HAP-1 (cell line): ENCODE measurements around the gene MARCHF11.

Source experiments
- DNase-seq, 2 experiments: peaks; one replicate each; pipeline ENCODE4 v3.0.0-alpha.2; 2016 to 2020; ENCODE audit warnings: low spot score in 2 of 2
- H3K27me3 ChIP-seq: fragments of 250-450 bp; sonication (Bioruptor Pico); 2 replicates; pipeline ENCODE4 v1.5.1; 2020; ENCODE audit warnings: low read depth, mild to moderate bottlenecking, moderate library complexity
- H3K36me3 ChIP-seq: fragments of 250-450 bp; sonication (Bioruptor Pico); replicated peaks from 2 replicates; pipeline ENCODE4 v1.5.1; 2020; ENCODE audit warnings: mild to moderate bottlenecking
- H3K4me1 ChIP-seq: fragments of 250-450 bp; sonication (Bioruptor Pico); 2 replicates; pipeline ENCODE4 v1.5.1; 2020; ENCODE audit warnings: mild to moderate bottlenecking
- H3K4me3 ChIP-seq: fragments of 250-450 bp; sonication (Bioruptor Pico); 2 replicates; pipeline ENCODE4 v1.5.1; 2020; ENCODE audit warnings: mild to moderate bottlenecking, moderate library complexity
- H3K9me3 ChIP-seq: fragments of 250-450 bp; sonication (Bioruptor Pico); 2 replicates; pipeline ENCODE4 v1.5.1; 2020; ENCODE audit warnings: mild to moderate bottlenecking, moderate library complexity
- in situ Hi-C: fragments of 300-500 bp; cut with MboI; formaldehyde crosslinking; loops from 3 replicates; pipeline ENCODE4 v1.14.3; 2020; ENCODE audit warnings: low sequenced_read_pairs, inconsistent platforms, mixed read lengths

Gene MARCHF11

GRCh38 chr5:16144416-16144815 lies 35.2 kb downstream of the MARCHF11 start:
- no peak overlapping the region for H3K4me3 ChIP-seq
- DNase-seq, result no peak
- in situ Hi-C loops, result no loop called here

GRCh38 chr5:16143361-16144049 lies 36.1 kb downstream of the MARCHF11 start:
- Histone ChIP-seq H3K4me3 (no peak overlapping the region), H3K4me1 (no peaks in the 10 kb centered on the region), H3K27me3 (no peaks in the 10 kb centered on the region), H3K9me3 (no peaks in the 10 kb centered on the region), H3K36me3 (no peaks in the 10 kb centered on the region)
- no peak for DNase-seq
- in situ Hi-C loops, result no loop called here

More at GRCh38 chr5:16144416-16144815, 35.2 kb downstream of the MARCHF11 start:
- H3K9me3 ChIP-seq, result no peaks in the 10 kb centered on the region
- no peaks in the 10 kb centered on the region for H3K36me3 ChIP-seq
- H3K27me3 ChIP-seq, result no peaks in the 10 kb centered on the region
- H3K4me1 ChIP-seq, result no peaks in the 10 kb centered on the region

- Histone ChIP-seq H3K9me3 (no peaks in the 10 kb centered on the region), H3K36me3 (no peaks in the 10 kb centered on the region), H3K27me3 (no peaks in the 10 kb centered on the region), H3K4me1 (no peaks in the 10 kb centered on the region), H3K4me3 (no peak overlapping the region)
- in situ Hi-C loops, result no loop called here
- no peak for DNase-seq
These were observed 38.6 kb downstream of the MARCHF11 start for GRCh38 chr5:16140944-16141343.

- no peak for DNase-seq
- in situ Hi-C loops, result no loop called here
- Histone ChIP-seq H3K4me3 (no peak overlapping the region), H3K36me3 (no peaks in the 10 kb centered on the region), H3K9me3 (no peaks in the 10 kb centered on the region), H3K27me3 (no peaks in the 10 kb centered on the region), H3K4me1 (no peaks in the 10 kb centered on the region)
These were observed 39.2 kb downstream of the MARCHF11 start for GRCh38 chr5:16140417-16140816.

GRCh38 chr5:16137177-16137576 lies 42.4 kb downstream of the MARCHF11 start:
- in situ Hi-C loops, result no loop called here
- no peaks in the 10 kb centered on the region for H3K36me3 ChIP-seq
- DNase-seq, result no peak
- no peaks in the 10 kb centered on the region for H3K9me3 ChIP-seq
- no peaks in the 10 kb centered on the region for H3K27me3 ChIP-seq
- H3K4me3 ChIP-seq, result no peak overlapping the region
- no peaks in the 10 kb centered on the region for H3K4me1 ChIP-seq

GRCh38 chr5:16135506-16135905 lies 44.1 kb downstream of the MARCHF11 start:
- Histone ChIP-seq H3K36me3 (no peaks in the 10 kb centered on the region), H3K27me3 (peaks cover 2% of the 10 kb centered on the region; the same call in 1 of the 2 replicates), H3K9me3 (no peaks in the 10 kb centered on the region), H3K4me3 (no peak overlapping the region), H3K4me1 (no peaks in the 10 kb centered on the region)
- in situ Hi-C loops, result no loop called here
- no peak for DNase-seq

GRCh38 chr5:16135003-16135402 lies 44.6 kb downstream of the MARCHF11 start:
- peaks cover 3% of the 10 kb centered on the region; the same call in 1 of the 2 replicates for H3K27me3 ChIP-seq
- no peak overlapping the region for H3K4me3 ChIP-seq
- no peaks in the 10 kb centered on the region for H3K9me3 ChIP-seq
- no peaks in the 10 kb centered on the region for H3K4me1 ChIP-seq
- no peak for DNase-seq
- in situ Hi-C loops, result no loop called here
- H3K36me3 ChIP-seq, result no peaks in the 10 kb centered on the region

GRCh38 chr5:16134204-16134603 lies 45.4 kb downstream of the MARCHF11 start:
- Histone ChIP-seq H3K4me3 (no peak overlapping the region), H3K4me1 (no peaks in the 10 kb centered on the region), H3K27me3 (peaks cover 3% of the 10 kb centered on the region; the same call in 1 of the 2 replicates), H3K9me3 (no peaks in the 10 kb centered on the region), H3K36me3 (no peaks in the 10 kb centered on the region)
- no peak for DNase-seq
- in situ Hi-C loops, result no loop called here

GRCh38 chr5:16131878-16132277 lies 47.7 kb downstream of the MARCHF11 start:
- Histone ChIP-seq H3K4me1 (no peaks in the 10 kb centered on the region), H3K4me3 (no peak overlapping the region), H3K9me3 (no peaks in the 10 kb centered on the region), H3K27me3 (peaks cover 3% of the 10 kb centered on the region; the same call in 1 of the 2 replicates), H3K36me3 (no peaks in the 10 kb centered on the region)
- in situ Hi-C loops, result no loop called here
- no peak for DNase-seq

GRCh38 chr5:16128944-16129343 lies 50.6 kb downstream of the MARCHF11 start:
- no peak for DNase-seq
- in situ Hi-C loops, result no loop called here
- no peaks in the 10 kb centered on the region for H3K9me3 ChIP-seq
- H3K4me1 ChIP-seq, result no peaks in the 10 kb centered on the region
- peaks cover 3% of the 10 kb centered on the region; the same call in 1 of the 2 replicates for H3K27me3 ChIP-seq
- no peak overlapping the region for H3K4me3 ChIP-seq
- no peaks in the 10 kb centered on the region for H3K36me3 ChIP-seq

GRCh38 chr5:16127865-16128544 lies 51.6 kb downstream of the MARCHF11 start:
- in situ Hi-C loops, result no loop called here
- H3K9me3 ChIP-seq, result no peaks in the 10 kb centered on the region
- no peak overlapping the region for H3K4me3 ChIP-seq
- H3K36me3 ChIP-seq, result no peaks in the 10 kb centered on the region
- no peaks in the 10 kb centered on the region for H3K4me1 ChIP-seq
- DNase-seq, result no peak
- H3K27me3 ChIP-seq, result peaks cover 3% of the 10 kb centered on the region; the same call in 1 of the 2 replicates

GRCh38 chr5:16120579-16120978 lies 59.0 kb downstream of the MARCHF11 start:
- H3K36me3 ChIP-seq, result no peaks in the 10 kb centered on the region
- no peaks in the 10 kb centered on the region for H3K9me3 ChIP-seq
- H3K4me3 ChIP-seq, result no peak overlapping the region
- H3K27me3 ChIP-seq, result no peaks in the 10 kb centered on the region
- no peak for DNase-seq
- H3K4me1 ChIP-seq, result no peaks in the 10 kb centered on the region
- in situ Hi-C loops, result no loop called here

GRCh38 chr5:16119790-16120189 lies 59.8 kb downstream of the MARCHF11 start:
- H3K4me3 ChIP-seq, result no peak overlapping the region
- in situ Hi-C loops, result no loop called here
- H3K9me3 ChIP-seq, result no peaks in the 10 kb centered on the region
- no peaks in the 10 kb centered on the region for H3K27me3 ChIP-seq
- DNase-seq, result no peak
- no peaks in the 10 kb centered on the region for H3K4me1 ChIP-seq
- no peaks in the 10 kb centered on the region for H3K36me3 ChIP-seq

GRCh38 chr5:16115140-16115539 lies 64.5 kb downstream of the MARCHF11 start:
- H3K4me3 ChIP-seq, result no peak overlapping the region
- no peaks in the 10 kb centered on the region for H3K9me3 ChIP-seq
- DNase-seq, result no peak
- H3K4me1 ChIP-seq, result no peaks in the 10 kb centered on the region
- no peaks in the 10 kb centered on the region for H3K36me3 ChIP-seq
- H3K27me3 ChIP-seq, result no peaks in the 10 kb centered on the region
- in situ Hi-C loops, result no loop called here
